Activated T-cell treated with anti-CD3 and anti-CD28 coated beads, Interleukin-2, amount 50 U/mL, for 1 hour (primary cell): ENCODE data around the gene KIAA1191.
A peak's percentile ranks its signal among the peaks of the same experiment; 100 is the strongest.
"Not testable (repeated sequence)": the region's sequence is repeated elsewhere in the genome, so short reads cannot be mapped to it uniquely, and the experiment has no call there.

ENCODE experiments used
- DNase-seq: peaks from one replicate; pipeline ENCODE4 v3.0.0-alpha.2; 2020

Gene KIAA1191, protein sequence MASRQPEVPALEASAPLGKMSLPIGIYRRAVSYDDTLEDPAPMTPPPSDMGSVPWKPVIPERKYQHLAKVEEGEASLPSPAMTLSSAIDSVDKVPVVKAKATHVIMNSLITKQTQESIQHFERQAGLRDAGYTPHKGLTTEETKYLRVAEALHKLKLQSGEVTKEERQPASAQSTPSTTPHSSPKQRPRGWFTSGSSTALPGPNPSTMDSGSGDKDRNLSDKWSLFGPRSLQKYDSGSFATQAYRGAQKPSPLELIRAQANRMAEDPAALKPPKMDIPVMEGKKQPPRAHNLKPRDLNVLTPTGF

GRCh38 chr5:176361437-176362232 lies at the start of gene KIAA1191:
TSS of gene KIAA1191 (minus strand) at chr5:176361764. CDS start at chr5:176359508, 2,256 bp downstream.
- peak; percentile 92 for DNase-seq

GRCh38 chr5:176410486-176411180 lies 49.1 kb upstream of the KIAA1191 start:
- DNase-seq, result no peak

DNA sequence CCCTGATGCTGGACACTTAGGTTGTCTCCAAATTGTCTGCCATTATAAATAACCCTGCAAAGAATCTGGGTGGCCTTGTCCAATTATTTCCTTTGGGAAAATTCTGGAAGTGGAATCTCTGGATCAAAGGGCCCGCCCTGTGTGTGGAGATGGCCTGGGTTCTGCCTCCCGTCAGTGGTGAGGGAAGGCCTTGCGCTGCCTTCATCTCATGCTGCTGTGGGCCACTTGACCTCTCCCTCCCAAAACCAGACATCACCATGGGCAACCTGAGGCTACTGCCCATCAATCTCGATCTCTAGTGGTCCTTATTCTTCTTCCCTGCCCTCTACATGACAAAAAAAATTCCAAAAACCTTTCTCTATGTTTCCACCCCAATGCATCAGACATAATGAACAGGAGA lies 48.2 kb upstream of the KIAA1191 start:
- DNase-seq, result no peak

DNA sequence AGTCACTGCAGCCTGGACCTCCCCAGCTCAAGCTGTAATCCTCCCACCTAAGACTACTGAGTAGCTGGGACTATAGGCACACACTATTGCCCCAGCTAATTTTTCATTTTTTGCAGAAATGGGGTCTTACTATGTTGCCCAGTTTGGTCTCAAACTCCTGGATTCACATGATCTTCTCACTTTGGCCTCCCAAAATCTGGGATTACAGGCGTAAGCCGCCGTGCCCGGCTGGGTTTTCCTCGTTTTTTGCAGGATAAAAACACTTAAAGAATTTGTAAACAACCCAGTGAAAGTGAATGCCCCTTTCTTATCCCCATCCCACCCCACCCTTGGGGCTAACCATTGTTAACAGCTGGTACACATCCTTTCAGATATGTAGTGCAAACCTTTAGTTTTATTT lies 47.0 kb upstream of the KIAA1191 start:
- no peak for DNase-seq

- not testable (repeated sequence) for DNase-seq
These were observed 46.6 kb upstream of the KIAA1191 start for GRCh38 chr5:176408252-176408573.

- no peak for DNase-seq
These were observed 46.1 kb upstream of the KIAA1191 start for GRCh38 chr5:176407456-176408251.

DNA sequence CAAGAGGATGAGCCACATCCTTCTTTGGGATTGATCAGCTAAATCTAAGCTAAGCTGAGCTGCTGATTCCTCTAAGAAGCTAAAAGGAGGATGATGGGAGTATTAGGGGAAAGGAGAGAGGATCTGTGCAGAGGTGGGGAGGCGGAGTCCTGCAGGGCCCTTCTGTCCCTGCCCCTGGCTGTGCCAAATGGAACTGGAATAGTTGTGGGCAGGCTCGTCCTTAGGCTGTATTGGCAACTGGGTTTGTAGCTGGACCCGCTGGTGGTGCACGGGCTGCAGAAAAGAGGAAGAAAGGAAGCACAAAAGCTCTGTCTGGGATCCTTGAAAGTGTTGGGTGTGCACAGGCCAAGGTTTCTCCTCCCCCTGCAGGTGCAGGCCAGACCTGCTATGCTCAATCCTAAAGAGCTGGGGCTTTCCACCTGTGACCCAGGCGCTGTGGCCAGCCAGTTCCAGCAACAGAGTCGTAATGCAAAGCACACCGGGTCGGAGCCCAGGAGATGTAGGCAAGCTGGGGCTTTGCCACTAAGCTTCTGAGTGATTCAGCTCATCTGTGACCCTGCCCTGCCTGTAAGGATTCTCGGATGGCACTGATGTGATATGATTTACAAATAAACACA lies 45.0 kb upstream of the KIAA1191 start:
- DNase-seq, result no peak

DNA sequence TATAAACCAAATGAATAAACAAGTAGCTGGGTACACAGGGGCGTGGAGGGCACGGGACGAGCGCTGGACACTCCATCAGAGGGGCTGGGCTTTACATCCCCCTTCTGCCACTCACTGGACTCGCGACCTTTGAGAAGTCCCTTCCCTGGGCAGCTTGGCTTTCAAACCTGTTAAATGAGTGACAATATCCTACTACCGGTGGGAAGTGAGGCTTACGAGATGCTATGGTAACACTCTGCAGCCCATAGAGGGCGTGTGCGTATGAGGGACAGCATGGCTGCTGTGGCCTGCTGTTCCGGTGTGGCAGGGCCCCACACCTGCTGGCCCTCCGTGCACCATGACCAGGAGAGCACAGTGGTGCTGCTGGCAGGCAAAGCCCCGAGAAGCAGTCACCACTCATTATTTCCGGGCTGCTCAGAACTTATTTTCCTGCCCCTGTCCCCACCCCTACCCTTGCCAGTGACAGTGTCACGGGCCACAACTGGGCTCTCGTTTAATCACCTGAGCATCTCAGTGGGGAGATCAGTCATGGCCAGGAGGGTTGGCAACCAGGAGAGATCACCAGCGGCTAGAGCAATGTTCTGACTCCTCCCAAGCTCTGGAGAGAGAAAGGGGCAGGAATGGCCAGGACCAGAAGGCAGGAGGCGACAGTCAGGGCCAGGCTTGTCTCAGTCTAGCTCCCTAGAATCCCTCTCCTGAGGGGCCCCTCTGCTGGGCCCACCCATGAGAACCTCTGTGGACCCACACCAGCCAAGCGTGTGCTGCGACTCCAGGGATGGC lies 44.3 kb upstream of the KIAA1191 start:
- no peak for DNase-seq

DNA sequence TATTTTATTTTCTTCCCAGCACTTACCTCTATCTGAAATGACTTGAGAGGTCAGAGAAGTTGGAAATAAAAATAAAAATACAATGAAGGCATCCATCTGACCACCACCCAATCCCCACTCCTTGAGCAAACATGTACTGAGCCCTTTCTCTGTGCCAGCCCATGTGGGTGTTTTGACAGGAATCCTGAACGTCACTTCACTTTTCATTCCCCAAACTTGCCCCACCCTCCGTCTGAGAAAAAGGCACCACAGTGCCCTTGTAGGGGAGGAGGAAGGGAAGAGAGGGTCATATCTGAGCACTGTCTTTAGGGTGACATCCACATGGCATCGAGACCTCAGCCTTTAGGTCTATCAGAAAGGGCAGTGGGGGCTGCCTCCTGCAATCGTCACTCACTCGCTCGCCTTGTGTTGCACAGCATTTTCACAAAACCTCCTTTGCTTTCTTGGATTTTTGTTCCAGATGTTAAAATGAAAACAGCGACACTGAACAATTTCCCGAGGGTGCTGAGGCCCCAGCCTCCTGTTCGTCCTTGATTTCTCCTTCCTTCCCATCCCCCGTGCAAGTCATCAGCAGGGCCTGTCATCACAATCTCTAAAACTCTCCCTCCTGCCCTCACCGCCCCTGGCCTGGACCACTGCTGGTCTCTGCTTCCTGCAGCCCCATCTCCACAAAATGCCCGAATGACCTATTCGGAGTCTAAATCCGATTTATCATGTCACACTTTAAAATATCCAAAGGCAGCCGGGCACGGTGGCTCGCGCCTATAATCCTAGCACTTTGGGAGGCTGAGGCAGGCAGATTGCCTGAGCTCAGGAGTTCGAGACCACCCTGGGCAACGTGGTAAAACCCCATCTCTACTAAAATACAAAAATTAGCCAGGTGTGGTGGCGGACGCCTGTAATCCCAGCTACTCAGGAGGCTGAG lies 40.0 kb upstream of the KIAA1191 start:
- DNase-seq, result no peak

- no peak for DNase-seq
These were observed 39.0 kb upstream of the KIAA1191 start for GRCh38 chr5:176400382-176401156.

GRCh38 chr5:176397736-176398420 lies 36.3 kb upstream of the KIAA1191 start:
- DNase-seq, result no peak

DNA sequence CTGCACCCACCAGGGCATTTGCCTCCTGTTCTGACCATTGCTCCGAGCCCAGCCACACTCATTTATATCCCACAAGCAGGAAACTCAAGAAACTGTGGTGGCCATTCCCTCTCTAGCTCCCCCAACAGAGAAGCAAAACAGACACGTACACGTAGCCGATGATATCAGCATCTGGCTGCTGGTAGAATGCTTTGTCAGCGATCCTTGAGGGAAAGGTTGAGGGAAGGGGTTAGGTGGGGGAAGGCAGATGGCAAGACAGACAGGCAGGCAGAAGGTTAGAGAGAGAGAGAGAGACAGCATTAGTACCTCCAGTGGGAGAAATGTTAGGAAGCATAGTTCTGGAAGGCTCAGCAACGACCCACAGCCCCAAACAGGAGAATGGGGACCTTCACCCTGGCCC lies 34.8 kb upstream of the KIAA1191 start:
- DNase-seq, result no peak

- no peak for DNase-seq
These were observed 33.5 kb upstream of the KIAA1191 start for GRCh38 chr5:176394881-176395675.

- DNase-seq, result no peak
These were observed 32.5 kb upstream of the KIAA1191 start for GRCh38 chr5:176394096-176394495.

DNA sequence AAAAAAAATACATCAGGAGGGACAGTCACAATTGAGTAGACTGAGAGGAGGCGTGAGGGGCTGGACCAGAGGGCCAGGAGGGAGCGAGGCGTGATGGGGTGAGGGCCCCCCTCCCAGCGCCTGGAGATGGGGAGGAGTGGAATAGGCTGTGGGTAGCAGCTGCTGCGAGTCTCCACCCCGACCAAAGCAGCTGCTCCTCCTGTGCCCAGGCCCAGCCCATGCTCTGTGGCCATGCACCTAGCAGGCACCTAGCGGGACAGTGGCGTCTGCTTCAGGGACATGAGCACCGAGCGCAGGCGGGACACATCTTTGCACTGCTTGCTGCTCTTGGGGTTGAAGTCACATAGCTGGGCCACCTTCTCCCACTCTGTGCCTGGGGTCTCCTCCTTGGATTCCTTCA lies 31.0 kb upstream of the KIAA1191 start:
- no peak for DNase-seq

- DNase-seq, result no peak
These were observed 30.4 kb upstream of the KIAA1191 start for GRCh38 chr5:176391999-176392398.

GRCh38 chr5:176391479-176391878 lies 29.9 kb upstream of the KIAA1191 start:
- no peak for DNase-seq
